Measurements from ENCODE around the gene ZCCHC14.

ZCCHC14 gene

GRCh38 chr16:87360862-87361610 lies 131.8 kb downstream of the ZCCHC14 start:
- Mint-ChIP-seq H3K36me3 (peaks cover 8% of the 10 kb centered on the region), H3K27ac (no peak overlapping the region), H3K27me3 (no peaks in the 10 kb centered on the region), H3K4me3 (no peak overlapping the region), H3K9me3 (no peaks in the 10 kb centered on the region), H3K4me1 (peaks cover 11% of the 10 kb centered on the region)

- Mint-ChIP-seq H3K27ac (no peak overlapping the region), H3K4me3 (no peak overlapping the region), H3K4me1 (no peaks in the 10 kb centered on the region), H3K27me3 (no peaks in the 10 kb centered on the region), H3K36me3 (peaks cover 8% of the 10 kb centered on the region), H3K9me3 (no peaks in the 10 kb centered on the region)
These were observed 133.7 kb downstream of the ZCCHC14 start for GRCh38 chr16:87359121-87359520.

GRCh38 chr16:87358696-87359095 lies 134.1 kb downstream of the ZCCHC14 start:
- no peak overlapping the region for H3K4me3 Mint-ChIP-seq
- H3K36me3 Mint-ChIP-seq = peaks cover 8% of the 10 kb centered on the region
- H3K4me1 Mint-ChIP-seq = no peaks in the 10 kb centered on the region
- H3K27ac Mint-ChIP-seq = no peak overlapping the region
- no peaks in the 10 kb centered on the region for H3K27me3 Mint-ChIP-seq
- H3K9me3 Mint-ChIP-seq = no peaks in the 10 kb centered on the region

GRCh38 chr16:87358250-87358649 lies 134.6 kb downstream of the ZCCHC14 start:
- H3K36me3 Mint-ChIP-seq = peaks cover 6% of the 10 kb centered on the region
- no peaks in the 10 kb centered on the region for H3K9me3 Mint-ChIP-seq
- H3K27ac Mint-ChIP-seq = no peak overlapping the region
- H3K27me3 Mint-ChIP-seq = no peaks in the 10 kb centered on the region
- H3K4me1 Mint-ChIP-seq = no peaks in the 10 kb centered on the region
- no peak overlapping the region for H3K4me3 Mint-ChIP-seq

- Mint-ChIP-seq H3K9me3 (no peaks in the 10 kb centered on the region), H3K27ac (no peak overlapping the region), H3K36me3 (peaks cover 6% of the 10 kb centered on the region), H3K4me1 (no peaks in the 10 kb centered on the region), H3K27me3 (no peaks in the 10 kb centered on the region), H3K4me3 (no peak overlapping the region)
These were observed 136.4 kb downstream of the ZCCHC14 start for GRCh38 chr16:87356491-87356853.

All from activated naive CD4-positive, alpha-beta T cell treated with anti-CD3 and anti-CD28 coated beads, Interleukin-2, amount 50 U/mL, for 24 hours (primary cell).